OCI-LY7 (cell line): ENCODE data around the gene SCAMP2.

ENCODE experiments used
- EZH2phosphoT487 ChIP-seq: fragments of 200-600 bp; sonication (generic); IDR thresholded peaks from 2 replicates; pipeline ENCODE4 v1.6.1; 2018; ENCODE audit warnings: low read depth, borderline replicate concordance, mild to moderate bottlenecking, mixed run types, antibody characterized with exemption, low read length, moderate library complexity, mixed read lengths
- TF ChIP-seq, protein P1 (sequence below): fragments of 200-600 bp; sonication (generic); conservative IDR thresholded peaks from 2 replicates; pipeline ENCODE4 v1.5.1; 2014; ENCODE audit warnings: mild to moderate bottlenecking, antibody characterized with exemption, low read length, moderate library complexity, mixed read lengths

DNA sequence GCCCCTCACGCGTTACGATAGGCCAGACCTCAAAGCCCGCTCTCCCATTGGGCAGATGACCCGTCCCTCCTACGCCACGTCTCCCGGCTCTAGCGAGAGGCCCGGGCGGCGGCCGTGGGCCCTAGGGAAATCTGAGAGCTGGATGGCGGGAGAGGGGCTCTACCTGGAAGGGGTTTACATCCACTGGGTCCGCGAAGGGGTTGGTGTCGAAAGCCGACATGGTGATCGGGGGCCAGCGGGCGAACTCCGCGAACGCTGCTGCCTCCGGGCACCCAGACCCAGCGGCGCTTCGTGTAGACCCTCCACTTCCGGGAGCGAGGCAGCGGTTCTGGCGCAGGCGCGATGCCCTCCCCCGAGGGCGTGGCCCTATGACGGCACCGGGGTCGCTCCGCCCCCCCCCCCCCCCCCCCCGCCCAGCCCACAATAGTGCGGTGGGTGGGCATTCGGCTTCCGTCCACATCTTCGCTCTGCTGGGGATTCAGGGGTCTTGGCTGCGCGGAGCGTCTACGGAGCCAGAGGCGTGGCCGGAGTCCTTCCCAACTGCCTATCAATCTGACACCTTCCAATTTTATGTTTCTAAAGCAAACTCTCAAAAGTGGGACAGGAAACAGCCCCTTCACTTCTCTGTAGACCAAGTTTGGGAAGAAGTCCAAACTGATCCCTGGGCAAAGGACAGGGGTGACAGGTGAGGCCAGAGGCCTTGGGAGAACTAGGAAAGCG, at the start of gene SCAMP2:
- no peak for TF ChIP-seq EZH2phosphoT487
- TF ChIP-seq, protein P1, sequence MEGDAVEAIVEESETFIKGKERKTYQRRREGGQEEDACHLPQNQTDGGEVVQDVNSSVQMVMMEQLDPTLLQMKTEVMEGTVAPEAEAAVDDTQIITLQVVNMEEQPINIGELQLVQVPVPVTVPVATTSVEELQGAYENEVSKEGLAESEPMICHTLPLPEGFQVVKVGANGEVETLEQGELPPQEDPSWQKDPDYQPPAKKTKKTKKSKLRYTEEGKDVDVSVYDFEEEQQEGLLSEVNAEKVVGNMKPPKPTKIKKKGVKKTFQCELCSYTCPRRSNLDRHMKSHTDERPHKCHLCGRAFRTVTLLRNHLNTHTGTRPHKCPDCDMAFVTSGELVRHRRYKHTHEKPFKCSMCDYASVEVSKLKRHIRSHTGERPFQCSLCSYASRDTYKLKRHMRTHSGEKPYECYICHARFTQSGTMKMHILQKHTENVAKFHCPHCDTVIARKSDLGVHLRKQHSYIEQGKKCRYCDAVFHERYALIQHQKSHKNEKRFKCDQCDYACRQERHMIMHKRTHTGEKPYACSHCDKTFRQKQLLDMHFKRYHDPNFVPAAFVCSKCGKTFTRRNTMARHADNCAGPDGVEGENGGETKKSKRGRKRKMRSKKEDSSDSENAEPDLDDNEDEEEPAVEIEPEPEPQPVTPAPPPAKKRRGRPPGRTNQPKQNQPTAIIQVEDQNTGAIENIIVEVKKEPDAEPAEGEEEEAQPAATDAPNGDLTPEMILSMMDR = no peak
